Thyroid gland (tissue), 4 donors: ENCODE results near the gene RPAP2.

Source experiments
- POLR2A ChIP-seq, 2 donors: fragments of 450-650 bp; IDR thresholded peaks; one replicate each; pipeline ENCODE4 v1.6.1; 2017; ENCODE audit warnings: antibody characterized with exemption in 2 of 2, mild to moderate bottlenecking in 2 of 2, moderate library complexity in 1 of 2
- TF ChIP-seq, protein P1 (sequence below), 6 experiments: fragments of 200-600 bp in 3 of 6; fragments of 450-650 bp in 3 of 6; sonication (generic) in 3 of 6; IDR thresholded peaks; one replicate each; pipeline ENCODE4 v1.5.1; 2016 to 2019; ENCODE audit warnings: antibody characterized with exemption in 6 of 6, mild to moderate bottlenecking in 2 of 6, inconsistent platforms in 1 of 6, moderate library complexity in 1 of 6

DNA sequence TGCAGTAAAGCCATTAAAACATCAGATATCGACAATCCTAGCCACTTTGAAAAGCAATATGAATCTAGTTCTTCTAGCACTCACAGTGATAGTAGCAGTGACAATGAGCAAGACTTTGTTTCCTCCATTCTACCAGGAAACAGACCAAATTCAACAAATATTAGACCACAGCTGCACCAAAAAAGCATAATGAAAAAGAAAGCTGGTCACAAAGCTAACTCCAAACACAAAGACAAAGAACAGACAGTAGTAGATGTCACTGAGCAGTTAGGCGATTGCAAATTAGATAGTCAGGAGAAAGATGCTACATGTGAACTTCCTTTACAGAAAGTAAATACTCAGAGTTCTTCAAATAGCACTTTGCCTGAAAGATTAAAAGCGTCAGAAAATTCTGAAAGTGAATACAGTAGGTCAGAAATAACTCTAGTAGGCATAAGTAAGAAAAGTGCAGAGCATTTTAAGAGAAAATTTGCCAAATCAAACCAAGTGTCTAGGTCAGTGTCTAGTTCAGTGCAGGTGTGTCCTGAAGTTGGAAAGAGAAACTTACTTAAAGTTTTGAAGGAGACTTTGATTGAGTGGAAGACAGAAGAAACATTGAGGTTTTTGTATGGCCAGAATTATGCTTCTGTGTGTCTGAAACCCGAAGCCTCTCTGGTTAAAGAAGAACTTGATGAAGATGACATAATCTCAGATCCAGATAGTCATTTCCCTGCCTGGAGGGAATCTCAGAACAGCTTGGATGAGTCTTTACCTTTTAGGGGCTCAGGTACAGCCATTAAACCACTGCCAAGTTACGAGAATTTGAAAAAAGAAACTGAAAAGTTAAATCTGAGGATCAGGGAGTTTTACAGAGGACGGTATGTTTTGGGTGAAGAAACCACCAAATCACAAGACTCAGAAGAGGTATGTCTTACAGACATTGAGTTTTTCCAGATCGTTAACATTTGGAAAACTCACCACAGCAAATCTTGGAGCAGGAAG, 24.9 kb downstream of the RPAP2 start:
- no peak for TF ChIP-seq POLR2A (IDR thresholded peaks at IDR 0.05)
- TF ChIP-seq, protein P1, sequence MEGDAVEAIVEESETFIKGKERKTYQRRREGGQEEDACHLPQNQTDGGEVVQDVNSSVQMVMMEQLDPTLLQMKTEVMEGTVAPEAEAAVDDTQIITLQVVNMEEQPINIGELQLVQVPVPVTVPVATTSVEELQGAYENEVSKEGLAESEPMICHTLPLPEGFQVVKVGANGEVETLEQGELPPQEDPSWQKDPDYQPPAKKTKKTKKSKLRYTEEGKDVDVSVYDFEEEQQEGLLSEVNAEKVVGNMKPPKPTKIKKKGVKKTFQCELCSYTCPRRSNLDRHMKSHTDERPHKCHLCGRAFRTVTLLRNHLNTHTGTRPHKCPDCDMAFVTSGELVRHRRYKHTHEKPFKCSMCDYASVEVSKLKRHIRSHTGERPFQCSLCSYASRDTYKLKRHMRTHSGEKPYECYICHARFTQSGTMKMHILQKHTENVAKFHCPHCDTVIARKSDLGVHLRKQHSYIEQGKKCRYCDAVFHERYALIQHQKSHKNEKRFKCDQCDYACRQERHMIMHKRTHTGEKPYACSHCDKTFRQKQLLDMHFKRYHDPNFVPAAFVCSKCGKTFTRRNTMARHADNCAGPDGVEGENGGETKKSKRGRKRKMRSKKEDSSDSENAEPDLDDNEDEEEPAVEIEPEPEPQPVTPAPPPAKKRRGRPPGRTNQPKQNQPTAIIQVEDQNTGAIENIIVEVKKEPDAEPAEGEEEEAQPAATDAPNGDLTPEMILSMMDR (IDR thresholded peaks at IDR 0.05): no peak
